ENCODE data around the gene ANKRD44. TPM values are rescaled to one million over a fixed set of nuclear protein-coding genes. Genes with fewer than 3 reads are reported as not detected.

ANKRD44 gene
- total RNA-seq, 1 experiment from 2014 or later = 0.68 TPM

- TF ChIP-seq ZNF512 (CRISPR knock-in tag; IDR thresholded peaks at IDR 0.05; ENCODE audit: borderline replicate concordance) (no peak), STAT6 (CRISPR knock-in tag; conservative IDR thresholded peaks at IDR 0.05; ENCODE audit: low read depth) (no peak), KAT7 (CRISPR knock-in tag; IDR thresholded peaks at IDR 0.05; ENCODE audit: borderline replicate concordance) (no peak), ZNF281 (CRISPR knock-in tag; IDR thresholded peaks at IDR 0.05) (no peak), TEAD1 (CRISPR knock-in tag; IDR thresholded peaks at IDR 0.05) (no peak), RELA (CRISPR knock-in tag; IDR thresholded peaks at IDR 0.05; ENCODE audit: borderline replicate concordance) (no peak), ZMAT4 (CRISPR knock-in tag; IDR thresholded peaks at IDR 0.05) (no peak)
These were observed 110.4 kb downstream of the ANKRD44 start (continued) for GRCh38 chr2:197200051-197200761.

GRCh38 chr2:197198890-197199289, 111.7 kb downstream of the ANKRD44 start:
- ATAC-seq = no peak
- H3K4me3 Mint-ChIP-seq = no peak overlapping the region

More at GRCh38 chr2:197198890-197199289, 111.7 kb downstream of the ANKRD44 start:
- H3K27me3 Mint-ChIP-seq (ENCODE audit: low read depth) = no peaks in the 10 kb centered on the region
- peaks cover 5% of the 10 kb centered on the region for H3K9me3 Mint-ChIP-seq
- DNase-seq (ENCODE audit: low spot score) = no peak
- 0 out of 2 replicates have a peak, but pooled peaks cover 7% of the 10 kb centered on the region for H3K4me1 Mint-ChIP-seq
- no peak for TF ChIP-seq RELA (CRISPR knock-in tag; IDR thresholded peaks at IDR 0.05; ENCODE audit: borderline replicate concordance)
- TF ChIP-seq ZSCAN18 (CRISPR knock-in tag; IDR thresholded peaks at IDR 0.05) = no peak
- no peak for TF ChIP-seq FOXJ3 (CRISPR knock-in tag; IDR thresholded peaks at IDR 0.05; ENCODE audit: borderline replicate concordance)
- TF ChIP-seq USF1 (CRISPR knock-in tag; IDR thresholded peaks at IDR 0.05) = no peak
- TF ChIP-seq OVOL2 (CRISPR knock-in tag; IDR thresholded peaks at IDR 0.05; ENCODE audit: borderline replicate concordance) = no peak
- no peak for TF ChIP-seq JUN (CRISPR knock-in tag; IDR thresholded peaks at IDR 0.05)
- no peak for TF ChIP-seq ZNF317 (CRISPR knock-in tag; IDR thresholded peaks at IDR 0.05; ENCODE audit: borderline replicate concordance, low read depth)
- POLR2A ChIA-PET = no interaction called here
- CTCF ChIA-PET = interaction anchor here (1.4 kb wide), 1 partner anchor 30 kb away, joined by 7 read pairs; no protein-coding TSS in a partner anchor
- H3K36me3 Mint-ChIP-seq = no peaks in the 10 kb centered on the region
- H3K27ac Mint-ChIP-seq = no peak overlapping the region
